GM10266 (cell line): Measurements from ENCODE around the gene RTP2.

ENCODE experiments used
- DNase-seq: peaks from one replicate; pipeline ENCODE4 v3.0.0; 2012; ENCODE audit errors: extremely low spot score
- TF ChIP-seq, protein P1 (sequence below): IDR thresholded peaks from 2 replicates; pipeline ENCODE4 v1.5.1; 2012; ENCODE audit warnings: mild to moderate bottlenecking, low read depth; ENCODE audit not compliant: control insufficient read depth, insufficient read depth; ENCODE audit errors: missing control alignments

RTP2 gene

DNA sequence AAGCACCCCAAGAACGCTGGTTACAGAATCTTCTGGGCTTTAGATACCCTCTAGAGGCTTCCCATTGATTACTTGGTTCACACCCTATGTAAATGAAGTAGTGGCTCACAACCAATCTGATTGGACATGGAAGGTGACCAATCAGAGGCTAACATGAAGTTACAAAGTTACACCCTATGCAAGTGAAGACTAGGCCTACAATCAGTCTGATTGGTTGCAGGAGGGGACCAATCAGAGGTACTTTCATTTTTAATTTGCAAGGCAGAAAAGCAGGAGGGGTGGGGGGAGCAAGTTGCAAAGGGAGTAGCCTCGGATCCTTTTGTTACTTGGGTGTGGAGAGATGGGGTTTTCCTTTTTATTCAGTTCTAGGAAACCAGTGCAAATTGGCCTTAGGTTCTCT lies 11.1 kb upstream of the RTP2 start:
- TF ChIP-seq, protein P1, sequence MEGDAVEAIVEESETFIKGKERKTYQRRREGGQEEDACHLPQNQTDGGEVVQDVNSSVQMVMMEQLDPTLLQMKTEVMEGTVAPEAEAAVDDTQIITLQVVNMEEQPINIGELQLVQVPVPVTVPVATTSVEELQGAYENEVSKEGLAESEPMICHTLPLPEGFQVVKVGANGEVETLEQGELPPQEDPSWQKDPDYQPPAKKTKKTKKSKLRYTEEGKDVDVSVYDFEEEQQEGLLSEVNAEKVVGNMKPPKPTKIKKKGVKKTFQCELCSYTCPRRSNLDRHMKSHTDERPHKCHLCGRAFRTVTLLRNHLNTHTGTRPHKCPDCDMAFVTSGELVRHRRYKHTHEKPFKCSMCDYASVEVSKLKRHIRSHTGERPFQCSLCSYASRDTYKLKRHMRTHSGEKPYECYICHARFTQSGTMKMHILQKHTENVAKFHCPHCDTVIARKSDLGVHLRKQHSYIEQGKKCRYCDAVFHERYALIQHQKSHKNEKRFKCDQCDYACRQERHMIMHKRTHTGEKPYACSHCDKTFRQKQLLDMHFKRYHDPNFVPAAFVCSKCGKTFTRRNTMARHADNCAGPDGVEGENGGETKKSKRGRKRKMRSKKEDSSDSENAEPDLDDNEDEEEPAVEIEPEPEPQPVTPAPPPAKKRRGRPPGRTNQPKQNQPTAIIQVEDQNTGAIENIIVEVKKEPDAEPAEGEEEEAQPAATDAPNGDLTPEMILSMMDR = no peak
- DNase-seq = no peak

- TF ChIP-seq, protein P1 = no peak
- DNase-seq = no peak
Measured at GRCh38 chr3:187709155-187709554, 6.8 kb upstream of the RTP2 start.

DNA sequence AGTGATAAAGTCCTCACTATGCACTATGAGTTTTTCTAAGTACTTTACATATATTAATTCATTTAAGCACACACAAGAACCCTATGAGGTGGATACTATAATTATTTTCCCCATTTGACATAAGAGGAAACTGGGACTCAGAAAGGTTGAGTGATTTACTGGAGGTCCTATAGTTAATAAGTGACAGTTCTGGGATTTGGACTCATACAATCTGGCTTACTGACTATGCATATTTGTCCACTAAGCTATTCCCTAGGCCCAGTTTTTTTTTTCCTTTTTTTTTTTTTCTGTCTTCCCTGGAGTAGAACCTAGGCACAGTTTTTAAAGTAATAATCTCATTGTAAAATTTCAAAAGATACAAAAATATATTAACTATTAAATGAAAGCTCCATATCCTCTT lies 6.3 kb upstream of the RTP2 start:
- TF ChIP-seq, protein P1 = no peak
- no peak for DNase-seq

DNA sequence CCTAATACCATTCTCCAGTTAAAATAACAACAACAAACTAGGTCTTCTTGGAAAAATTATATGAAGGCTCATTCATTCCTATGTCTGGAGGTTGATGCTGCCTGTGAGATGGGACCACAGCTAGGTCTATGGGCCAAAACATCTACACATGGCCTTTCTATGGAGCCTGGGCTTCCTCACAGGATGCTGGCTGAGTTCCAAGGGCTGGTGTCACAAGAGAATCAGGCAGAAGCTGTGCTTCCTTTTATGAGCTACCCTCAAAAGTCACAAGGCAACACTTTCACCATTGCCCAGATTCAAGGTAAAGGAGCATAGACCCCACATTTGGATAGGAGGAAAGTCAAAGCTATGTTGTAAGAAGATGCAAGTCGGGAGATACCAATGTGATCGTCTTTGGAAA lies 4.6 kb upstream of the RTP2 start:
- DNase-seq = no peak

DNA sequence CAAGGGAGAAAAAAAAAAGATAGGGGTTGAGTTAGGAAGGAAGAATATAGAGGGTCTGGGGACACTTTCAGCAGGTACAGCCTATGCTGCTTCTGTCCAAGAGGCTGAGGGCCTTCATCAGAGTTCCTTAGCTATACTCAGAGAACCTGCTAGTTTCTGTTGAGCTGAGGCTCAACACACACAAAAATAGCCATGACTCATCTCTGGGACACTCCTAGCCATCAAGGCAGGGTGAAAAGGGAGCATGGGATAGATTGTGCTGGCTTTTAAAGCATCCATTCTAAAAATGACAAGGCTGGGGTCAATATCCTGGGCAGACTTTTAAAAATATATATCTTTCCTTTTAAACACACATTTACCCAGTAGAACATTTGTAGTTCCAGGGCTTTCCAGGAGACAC lies 2.8 kb upstream of the RTP2 start:
- TF ChIP-seq, protein P1 = no peak
- no peak for DNase-seq

More for the DNA sequence above, 4.6 kb upstream of the RTP2 start:
- TF ChIP-seq, protein P1 = no peak

DNA sequence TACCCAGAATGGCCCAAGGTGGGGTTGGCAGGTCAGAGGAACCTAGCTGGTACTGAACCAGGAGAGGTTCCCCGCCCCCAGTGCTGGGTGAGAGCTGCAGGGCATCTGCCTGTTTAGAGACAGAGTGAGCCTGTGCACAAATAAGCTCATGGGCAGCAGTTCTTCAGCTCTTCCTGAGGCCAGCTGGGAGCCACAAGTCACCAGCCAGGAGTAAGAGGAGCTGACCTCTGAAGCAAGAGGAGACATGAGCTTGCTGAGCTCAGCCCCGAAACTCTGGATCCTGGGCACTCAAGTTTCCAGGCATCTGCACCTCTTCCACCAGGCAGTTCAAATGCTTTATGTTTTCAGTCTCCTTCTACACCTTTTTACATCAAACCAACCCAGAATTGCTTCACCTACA lies 2.1 kb downstream of the RTP2 start:
- TF ChIP-seq, protein P1 = no peak
- DNase-seq = no peak

GRCh38 chr3:187698499-187699399 lies 3.6 kb downstream of the RTP2 start:
- TF ChIP-seq, protein P1 = no peak
- no peak for DNase-seq
